SK-N-SH treated with all-trans-retinoic acid at 6 μM for 48 hours (cell line): Measurements from ENCODE around the gene OMP.

Experiments used
- ATAC-seq: fragments of 200-7000 bp; cut with Tn5 transposase; 3 replicates; pipeline ENCODE4 v1.9.1; 2020; ENCODE audit warnings: mild to moderate bottlenecking, moderate library complexity
- ARNTL ChIP-seq: fragments of 450-650 bp; formaldehyde crosslinking; IDR thresholded peaks from 2 replicates; pipeline ENCODE4 v1.5.0; 2020; ENCODE audit warnings: low read depth, mild to moderate bottlenecking, moderate library complexity, borderline replicate concordance
- BACH2 ChIP-seq: fragments of 250-450 bp; sonication (Bioruptor Pico); IDR thresholded peaks from 2 replicates; pipeline ENCODE4 v1.9.0; 2021; ENCODE audit warnings: mild to moderate bottlenecking, borderline replicate concordance
- CREB5 ChIP-seq: fragments of 250-450 bp; sonication (Bioruptor Pico); IDR thresholded peaks from 2 replicates; pipeline ENCODE4 v1.5.1; 2020; ENCODE audit warnings: low read depth, mild to moderate bottlenecking, moderate library complexity
- CSDC2 ChIP-seq: fragments of 250-450 bp; sonication (Bioruptor Pico); IDR thresholded peaks from 2 replicates; pipeline ENCODE4 v1.5.0; 2020; ENCODE audit warnings: mild to moderate bottlenecking, moderate library complexity
- CSRNP3 ChIP-seq: fragments of 250-450 bp; sonication (Bioruptor Pico); IDR thresholded peaks from 2 replicates; pipeline ENCODE4 v1.5.1; 2021; ENCODE audit warnings: mild to moderate bottlenecking, moderate library complexity
- ESRRG ChIP-seq: fragments of 250-450 bp; sonication (Bioruptor Pico); IDR thresholded peaks from 2 replicates; pipeline ENCODE4 v1.6.1; 2021; ENCODE audit warnings: mild to moderate bottlenecking
- GLIS3 ChIP-seq: fragments of 250-450 bp; sonication (Bioruptor Pico); IDR thresholded peaks from 2 replicates; pipeline ENCODE4 v1.5.0; 2020; ENCODE audit warnings: mild to moderate bottlenecking, moderate library complexity
- ISL1 ChIP-seq: fragments of 250-450 bp; sonication (Bioruptor Pico); IDR thresholded peaks from 2 replicates; pipeline ENCODE4 v2.1.2; 2022; ENCODE audit warnings: mild to moderate bottlenecking, moderate library complexity
- OSR1 ChIP-seq: fragments of 250-450 bp; sonication (Bioruptor Pico); IDR thresholded peaks from 2 replicates; pipeline ENCODE4 v1.8.0; 2022; ENCODE audit warnings: moderate library complexity, mild to moderate bottlenecking, inconsistent platforms
- PATZ1 ChIP-seq: fragments of 250-450 bp; sonication (Bioruptor Pico); IDR thresholded peaks from 2 replicates; pipeline ENCODE4 v1.8.0; 2020; ENCODE audit warnings: mild to moderate bottlenecking, moderate library complexity, borderline replicate concordance
- POU6F1 ChIP-seq: fragments of 250-450 bp; sonication (Bioruptor Pico); IDR thresholded peaks from 2 replicates; pipeline ENCODE4 v1.8.0; 2021; ENCODE audit warnings: low read depth, mild to moderate bottlenecking, moderate library complexity, borderline replicate concordance
- PPARA ChIP-seq: fragments of 250-450 bp; sonication (Bioruptor Pico); IDR thresholded peaks from 2 replicates; pipeline ENCODE4 v1.5.0; 2020; ENCODE audit warnings: mild to moderate bottlenecking, borderline replicate concordance
- RARB ChIP-seq: fragments of 250-450 bp; sonication (Bioruptor Pico); IDR thresholded peaks from 2 replicates; pipeline ENCODE4 v1.8.0; 2021; ENCODE audit warnings: mild to moderate bottlenecking, moderate library complexity
- SNAI2 ChIP-seq: fragments of 250-450 bp; sonication (Bioruptor Pico); IDR thresholded peaks from 2 replicates; pipeline ENCODE4 v1.5.0; 2020; ENCODE audit warnings: mild to moderate bottlenecking, moderate library complexity
- TCF4 ChIP-seq: fragments of 250-450 bp; sonication (Bioruptor Pico); IDR thresholded peaks from 2 replicates; pipeline ENCODE4 v1.8.0; 2021; ENCODE audit warnings: mild to moderate bottlenecking, moderate library complexity, borderline replicate concordance
- TOX ChIP-seq: fragments of 250-450 bp; sonication (Bioruptor Pico); IDR thresholded peaks from 2 replicates; pipeline ENCODE4 v1.8.0; 2021; ENCODE audit warnings: mild to moderate bottlenecking, moderate library complexity, borderline replicate concordance
- TSHZ2 ChIP-seq: fragments of 250-450 bp; sonication (Bioruptor Pico); IDR thresholded peaks from 2 replicates; pipeline ENCODE4 v1.5.0; 2020; ENCODE audit warnings: mild to moderate bottlenecking, moderate library complexity
- ZC3H10 ChIP-seq: fragments of 250-450 bp; sonication (Bioruptor Pico); IDR thresholded peaks from 2 replicates; pipeline ENCODE4 v1.5.1; 2021; ENCODE audit warnings: mild to moderate bottlenecking, moderate library complexity
- ZFP30 ChIP-seq: fragments of 450-650 bp; formaldehyde crosslinking; IDR thresholded peaks from 2 replicates; pipeline ENCODE4 v1.5.0; 2022; ENCODE audit warnings: mild to moderate bottlenecking, moderate library complexity
- ZNF565 ChIP-seq: fragments of 450-650 bp; formaldehyde crosslinking; conservative IDR thresholded peaks from 2 replicates; pipeline ENCODE4 v1.5.0; 2020; ENCODE audit warnings: low read depth, mild to moderate bottlenecking, moderate library complexity
- ZNF70 ChIP-seq: fragments of 450-650 bp; formaldehyde crosslinking; IDR thresholded peaks from 2 replicates; pipeline ENCODE4 v1.5.0; 2020; ENCODE audit warnings: mild to moderate bottlenecking, moderate library complexity
- ZNF8 ChIP-seq: fragments of 450-650 bp; formaldehyde crosslinking; IDR thresholded peaks from 2 replicates; pipeline ENCODE4 v1.5.0; 2020; ENCODE audit warnings: mild to moderate bottlenecking, moderate library complexity

Gene OMP

GRCh38 chr11:77150836-77151235 lies 48.2 kb downstream of the OMP start:
- no peak for ATAC-seq
- TF ChIP-seq OSR1 (no peak), ZC3H10 (CRISPR knock-in tag) (no peak), CSDC2 (CRISPR knock-in tag) (no peak), ARNTL (no peak), CSRNP3 (no peak), ZNF565 (no peak), SNAI2 (no peak), BACH2 (CRISPR knock-in tag) (no peak), ZNF70 (CRISPR knock-in tag) (no peak), ZFP30 (no peak), ZNF8 (CRISPR knock-in tag) (no peak), RARB (CRISPR knock-in tag) (no peak), PPARA (CRISPR knock-in tag) (no peak), TSHZ2 (CRISPR knock-in tag) (no peak), TCF4 (CRISPR knock-in tag) (no peak), PATZ1 (CRISPR knock-in tag) (no peak)

GRCh38 chr11:77151804-77152509 lies 49.3 kb downstream of the OMP start:
- ATAC-seq, result no peak
- TF ChIP-seq ARNTL (no peak), TSHZ2 (CRISPR knock-in tag) (no peak), ZFP30 (no peak), ZNF565 (no peak), ISL1 (no peak), SNAI2 (no peak), ZNF8 (CRISPR knock-in tag) (no peak), GLIS3 (CRISPR knock-in tag) (no peak), ZC3H10 (CRISPR knock-in tag) (no peak), ZNF70 (CRISPR knock-in tag) (no peak), ESRRG (CRISPR knock-in tag) (no peak), POU6F1 (CRISPR knock-in tag) (no peak), CREB5 (no peak), TOX (CRISPR knock-in tag) (no peak), PATZ1 (CRISPR knock-in tag) (no peak), TCF4 (CRISPR knock-in tag) (no peak), OSR1 (no peak), BACH2 (CRISPR knock-in tag) (no peak), RARB (CRISPR knock-in tag) (no peak), CSRNP3 (no peak)
